Keratinocyte (primary cell): Measurements from ENCODE around the gene HIVEP1. TPM values are rescaled to one million over a fixed set of nuclear protein-coding genes. Genes with fewer than 3 reads are reported as not detected.

Source experiments
- DNase-seq: peaks from one replicate; pipeline ENCODE4 v3.0.0-alpha.2; 2011; ENCODE audit warnings: low read depth, missing footprints, low spot score
- FAIRE-seq: peaks from 2 replicates; lab custom pipeline; 2011; peaks lifted over from hg19 to GRCh38; lab: Jason Lieb, UNC
- H2AFZ ChIP-seq: 2 replicates; pipeline ENCODE4 v1.6.0; 2012; ENCODE audit warnings: low read length, control low read depth, inconsistent platforms; ENCODE audit not compliant: control insufficient read depth
- H3K27ac ChIP-seq: 2 replicates; pipeline ENCODE4 v1.5.1; 2011; ENCODE audit warnings: low read length; ENCODE audit not compliant: control insufficient read depth, insufficient read depth
- H3K27me3 ChIP-seq: 3 replicates; pipeline ENCODE4 v1.6.0; 2011; ENCODE audit warnings: low read length; ENCODE audit not compliant: control insufficient read depth, insufficient read depth; ENCODE audit errors: extremely low read depth
- H3K36me3 ChIP-seq, 2 experiments: 2 replicates in 1 of 2; 3 replicates in 1 of 2; pipeline ENCODE4 v1.5.1; 2011; ENCODE audit warnings: low read length in 2 of 2, mild to moderate bottlenecking in 1 of 2; ENCODE audit not compliant: control insufficient read depth in 2 of 2, insufficient read depth in 2 of 2; ENCODE audit errors: extremely low read depth in 1 of 2
- H3K4me1 ChIP-seq: 3 replicates; pipeline ENCODE4 v1.5.1; 2011; ENCODE audit warnings: low read length; ENCODE audit not compliant: control insufficient read depth, insufficient read depth; ENCODE audit errors: extremely low read depth
- H3K4me2 ChIP-seq: 3 replicates; pipeline ENCODE4 v1.6.0; 2011; ENCODE audit warnings: low read depth, low read length; ENCODE audit not compliant: control insufficient read depth, insufficient read depth; ENCODE audit errors: extremely low read depth
- H3K4me3 ChIP-seq, 3 experiments: fragments of 200-600 bp in 1 of 3; sonication (generic) in 1 of 3; 2 replicates in 2 of 3; 3 replicates in 1 of 3; pipeline ENCODE4 v1.5.1; 2011 to 2016; ENCODE audit warnings: low read length in 3 of 3, mild to moderate bottlenecking in 3 of 3, control low read depth in 2 of 3, inconsistent platforms in 1 of 3, low read depth in 1 of 3, mixed read lengths in 1 of 3, mixed run types in 1 of 3, moderate library complexity in 1 of 3; ENCODE audit not compliant: control insufficient read depth in 2 of 3, insufficient read depth in 2 of 3; ENCODE audit errors: extremely low read depth in 1 of 3
- H3K79me2 ChIP-seq: 2 replicates; pipeline ENCODE4 v1.6.0; 2012; ENCODE audit warnings: low read length; ENCODE audit not compliant: control insufficient read depth, insufficient read depth
- H3K9ac ChIP-seq: 3 replicates; pipeline ENCODE4 v1.6.0; 2011; ENCODE audit warnings: low read length; ENCODE audit not compliant: control insufficient read depth, insufficient read depth; ENCODE audit errors: extremely low read depth
- H3K9me1 ChIP-seq: 3 replicates; pipeline ENCODE4 v1.6.0; 2011; ENCODE audit warnings: low read length; ENCODE audit not compliant: control insufficient read depth, insufficient read depth; ENCODE audit errors: extremely low read depth
- H3K9me3 ChIP-seq: 2 replicates; pipeline ENCODE4 v1.5.1; 2012; ENCODE audit warnings: low read depth, low read length; ENCODE audit not compliant: control insufficient read depth
- H4K20me1 ChIP-seq: 3 replicates; pipeline ENCODE4 v1.6.0; 2011; ENCODE audit warnings: low read length; ENCODE audit not compliant: control insufficient read depth, insufficient read depth; ENCODE audit errors: extremely low read depth
- CTCF ChIP-seq, 3 experiments: IDR thresholded peaks in 1 of 3; conservative IDR thresholded peaks in 1 of 3; optimal IDR thresholded peaks in 1 of 3; 2 replicates in 2 of 3; 3 replicates in 1 of 3; pipeline versions ENCODE3 to v1.5.1; 2011; ENCODE audit warnings: low read length in 3 of 3, mild to moderate bottlenecking in 3 of 3, moderate library complexity in 2 of 3, control low read depth in 1 of 3, inconsistent platforms in 1 of 3; ENCODE audit not compliant: insufficient read depth in 2 of 3; ENCODE audit errors: extremely low read depth in 1 of 3
- EZH2 ChIP-seq: IDR thresholded peaks from one replicate; pipeline ENCODE4 v1.6.1; 2012; ENCODE audit warnings: inconsistent platforms, mild to moderate bottlenecking, low read length, moderate library complexity
- dilution Hi-C: fragments of 300-500 bp; cut with MboI; formaldehyde crosslinking; loops from one replicate; pipeline ENCODE4 v1.7.0; 2020; ENCODE audit warnings: low sequenced_read_pairs; ENCODE audit not compliant: extremely low pct_ligation_motif_present
- polyA plus RNA-seq, 5 experiments: library from polyadenylated mRNA; depleted of rRNA in 3 of 5; stranded (reverse) in 3 of 5; stranded (forward) in 1 of 5; unstranded in 1 of 5; fragments of >200 nt; gene quantifications; 1 replicate in 1 of 5; 2 replicates in 3 of 5; 3 replicates in 1 of 5; pipeline versions ENCODE4 v1.2.1 to v1.2.3, GENCODE V29; 2011 to 2012; ENCODE audit warnings: missing spikeins in 2 of 5, low read depth in 1 of 5, low replicate concordance in 1 of 5

Gene HIVEP1
- polyA plus RNA-seq, 1 donor (not counting 4 experiments of a cell fraction or from before 2014, with no cell fraction given), result 13.7 TPM

GRCh38 chr6:12119085-12119588 is 107.0 kb downstream of the HIVEP1 start:
- Histone ChIP-seq H3K9me1 (no peaks in the 10 kb centered on the region), H2AFZ (no peak overlapping the region), H3K4me1 (no peaks in the 10 kb centered on the region), H3K27ac (no peak overlapping the region), H3K27me3 (no peaks in the 10 kb centered on the region), H4K20me1 (no peaks in the 10 kb centered on the region), H3K4me2 (no peak overlapping the region), H3K36me3 (peaks cover 14 to 31% of the 10 kb centered on the region in 2 experiments), H3K4me3 (no peak overlapping the region), H3K79me2 (no peaks in the 10 kb centered on the region), H3K9me3 (no peaks in the 10 kb centered on the region), H3K9ac (no peak overlapping the region)
- TF ChIP-seq CTCF (optimal IDR thresholded peaks at IDR 0.05 in 1 of 3, IDR thresholded peaks at IDR 0.05 in 1 of 3, conservative IDR thresholded peaks at IDR 0.05 in 1 of 3; ENCODE audit: extremely low read depth in 1 of 3, insufficient read depth in 2 of 3, low read length in 3 of 3) (no peak), EZH2 (no peak)
- DNase-seq (no peak), FAIRE-seq (no peak)
- dilution Hi-C loops, result no loop called here

GRCh38 chr6:12125396-12125795 is 113.3 kb downstream of the HIVEP1 start:
- no peaks in the 10 kb centered on the region for H3K9me3 ChIP-seq
- H3K27me3 ChIP-seq, result no peaks in the 10 kb centered on the region
- H2AFZ ChIP-seq, result no peak overlapping the region
- FAIRE-seq (no peak), DNase-seq (no peak)
- no peaks in the 10 kb centered on the region for H4K20me1 ChIP-seq
- no peaks in the 10 kb centered on the region for H3K79me2 ChIP-seq
- no peak overlapping the region for H3K27ac ChIP-seq
- TF ChIP-seq CTCF (optimal IDR thresholded peaks at IDR 0.05 in 1 of 3, IDR thresholded peaks at IDR 0.05 in 1 of 3, conservative IDR thresholded peaks at IDR 0.05 in 1 of 3; ENCODE audit: extremely low read depth in 1 of 3, insufficient read depth in 2 of 3, low read length in 3 of 3), result no peak
- no peak for TF ChIP-seq EZH2
- no peaks in the 10 kb centered on the region for H3K9me1 ChIP-seq
- H3K9ac ChIP-seq, result no peak overlapping the region
- H3K4me3 ChIP-seq, result no peak overlapping the region
- H3K4me1 ChIP-seq, result no peaks in the 10 kb centered on the region
- dilution Hi-C loops, result no loop called here
- peaks cover 13 to 28% of the 10 kb centered on the region in 2 experiments for H3K36me3 ChIP-seq
- no peak overlapping the region for H3K4me2 ChIP-seq
